Measurements from ENCODE around the gene CLASP2. TPM values are rescaled to one million over a fixed set of nuclear protein-coding genes. Genes with fewer than 3 reads are reported as not detected.

The CLASP2 gene
- total RNA-seq, 3 donors from 2014 or later (not counting 1 experiment from before 2014, with no cell fraction given), result 93.8 to 109 (median 99.3) TPM

DNA sequence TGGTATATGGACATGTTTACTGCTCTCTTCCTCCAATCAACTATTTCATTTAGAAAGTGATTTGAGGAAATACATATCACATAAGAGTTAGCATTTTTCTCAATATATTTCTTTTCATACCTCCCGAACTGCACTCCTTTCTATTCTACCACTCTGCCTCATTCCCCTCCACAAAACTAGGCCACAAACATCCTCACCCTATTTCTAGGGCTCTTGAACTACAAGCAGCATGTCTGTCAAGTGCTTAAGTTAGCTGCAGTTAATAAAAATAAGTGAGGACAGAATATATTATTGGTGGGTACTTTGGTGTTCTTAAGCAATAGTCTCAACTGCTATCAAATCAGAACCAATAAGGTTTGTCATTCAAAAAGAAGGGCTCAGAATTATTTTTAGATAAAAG is 125.1 kb downstream of the CLASP2 start:
- WGBS (ENCODE audit: insufficient coverage), result 91% methylated on average over 1 of the region's 1 CpG

DNA sequence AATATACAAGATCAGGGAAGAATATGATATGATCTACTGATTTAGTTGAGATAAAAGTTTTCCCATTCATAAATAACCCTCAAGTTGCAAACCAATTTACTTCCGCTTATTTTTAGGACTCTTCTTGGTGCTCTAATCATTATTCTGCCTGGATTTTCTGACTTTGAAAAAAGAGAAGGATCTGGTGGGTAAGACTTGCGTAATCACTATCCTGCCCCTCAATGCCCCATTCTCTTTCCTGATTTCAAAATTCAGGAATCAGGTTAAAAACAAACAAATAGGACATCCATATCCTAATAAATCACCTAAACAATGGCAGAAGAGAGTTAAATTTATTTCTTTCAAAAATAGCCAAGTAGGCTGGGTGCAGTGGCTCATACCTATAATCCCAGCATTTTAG is 127.5 kb downstream of the CLASP2 start:
- 100% methylated on average over 1 of the region's 2 CpGs for WGBS (ENCODE audit: insufficient coverage)
- H3K4me3 Mint-ChIP-seq, result no peak overlapping the region
- H3K9me3 Mint-ChIP-seq, result no peaks in the 10 kb centered on the region
- Histone ChIP-seq H3K4me1 (ENCODE audit: control insufficient read depth, insufficient read depth, low read length) (no peaks in the 10 kb centered on the region), H3K27ac (ENCODE audit: low read length) (no peak overlapping the region), H3K27me3 (ENCODE audit: control insufficient read depth, insufficient read depth, low read length) (no peaks in the 10 kb centered on the region), H3K4me3 (ENCODE audit: low read length) (no peak overlapping the region), H3K36me3 (ENCODE audit: control insufficient read depth, insufficient read depth, low read length) (peaks cover 35% of the 10 kb centered on the region), H3K9me3 (ENCODE audit: control insufficient read depth, insufficient read depth, low read length) (no peaks in the 10 kb centered on the region)
- no peak for ATAC-seq
- no peaks in the 10 kb centered on the region for H3K27me3 Mint-ChIP-seq (ENCODE audit: low read depth in 2 of 2)
- TF ChIP-seq, protein P1, sequence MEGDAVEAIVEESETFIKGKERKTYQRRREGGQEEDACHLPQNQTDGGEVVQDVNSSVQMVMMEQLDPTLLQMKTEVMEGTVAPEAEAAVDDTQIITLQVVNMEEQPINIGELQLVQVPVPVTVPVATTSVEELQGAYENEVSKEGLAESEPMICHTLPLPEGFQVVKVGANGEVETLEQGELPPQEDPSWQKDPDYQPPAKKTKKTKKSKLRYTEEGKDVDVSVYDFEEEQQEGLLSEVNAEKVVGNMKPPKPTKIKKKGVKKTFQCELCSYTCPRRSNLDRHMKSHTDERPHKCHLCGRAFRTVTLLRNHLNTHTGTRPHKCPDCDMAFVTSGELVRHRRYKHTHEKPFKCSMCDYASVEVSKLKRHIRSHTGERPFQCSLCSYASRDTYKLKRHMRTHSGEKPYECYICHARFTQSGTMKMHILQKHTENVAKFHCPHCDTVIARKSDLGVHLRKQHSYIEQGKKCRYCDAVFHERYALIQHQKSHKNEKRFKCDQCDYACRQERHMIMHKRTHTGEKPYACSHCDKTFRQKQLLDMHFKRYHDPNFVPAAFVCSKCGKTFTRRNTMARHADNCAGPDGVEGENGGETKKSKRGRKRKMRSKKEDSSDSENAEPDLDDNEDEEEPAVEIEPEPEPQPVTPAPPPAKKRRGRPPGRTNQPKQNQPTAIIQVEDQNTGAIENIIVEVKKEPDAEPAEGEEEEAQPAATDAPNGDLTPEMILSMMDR (IDR thresholded peaks at IDR 0.05), result no peak
- no peaks in the 10 kb centered on the region for H3K36me3 Mint-ChIP-seq
- no peaks in the 10 kb centered on the region for H3K4me1 Mint-ChIP-seq
- intact Hi-C loops (cut with micrococcal nuclease), result no loop called here
- H3K27ac Mint-ChIP-seq, result no peak overlapping the region
- DNase-seq, result no peak

More for the DNA sequence above, 125.1 kb downstream of the CLASP2 start:
- TF ChIP-seq, protein P1 (IDR thresholded peaks at IDR 0.05), result no peak
- no peak for DNase-seq
- H3K27ac Mint-ChIP-seq, result no peak overlapping the region
- no peaks in the 10 kb centered on the region for H3K36me3 Mint-ChIP-seq
- no peak overlapping the region for H3K27ac ChIP-seq (ENCODE audit: low read length)
- H3K4me3 Mint-ChIP-seq, result no peak overlapping the region
- no peaks in the 10 kb centered on the region for H3K27me3 Mint-ChIP-seq (ENCODE audit: low read depth in 2 of 2)
- no peaks in the 10 kb centered on the region for H3K9me3 ChIP-seq (ENCODE audit: control insufficient read depth, insufficient read depth, low read length)
- H3K36me3 ChIP-seq (ENCODE audit: control insufficient read depth, insufficient read depth, low read length), result peaks cover 32% of the 10 kb centered on the region
- intact Hi-C loops (cut with micrococcal nuclease), result no loop called here
- H3K4me1 Mint-ChIP-seq, result no peaks in the 10 kb centered on the region
- H3K4me3 ChIP-seq (ENCODE audit: low read length), result no peak overlapping the region
- no peaks in the 10 kb centered on the region for H3K4me1 ChIP-seq (ENCODE audit: control insufficient read depth, insufficient read depth, low read length)
- H3K27me3 ChIP-seq (ENCODE audit: control insufficient read depth, insufficient read depth, low read length), result no peaks in the 10 kb centered on the region
- ATAC-seq, result no peak
- H3K9me3 Mint-ChIP-seq, result no peaks in the 10 kb centered on the region

DNA sequence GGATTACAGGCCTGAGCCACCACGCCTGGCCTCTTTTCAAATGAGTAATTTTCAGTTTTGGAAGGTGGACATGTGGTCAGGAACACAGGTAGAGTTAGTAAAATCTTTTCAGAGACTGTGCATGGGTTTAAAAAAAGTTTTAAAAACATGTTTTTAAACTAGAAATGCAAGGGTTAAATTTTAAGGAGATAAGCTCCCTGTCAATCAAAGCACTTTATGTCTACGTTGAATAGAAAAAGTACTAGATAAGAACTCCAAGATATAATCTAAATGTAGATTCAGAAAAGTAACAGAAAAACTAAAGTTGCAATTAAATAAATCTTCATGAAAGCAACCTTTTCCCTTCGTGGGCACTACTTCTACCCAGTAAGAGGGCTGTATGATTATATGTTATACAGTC is 131.7 kb downstream of the CLASP2 start:
- Mint-ChIP-seq H3K27ac (no peak overlapping the region), H3K4me3 (no peak overlapping the region), H3K4me1 (no peaks in the 10 kb centered on the region), H3K27me3 (ENCODE audit: low read depth in 2 of 2) (no peaks in the 10 kb centered on the region), H3K36me3 (peaks cover 6% of the 10 kb centered on the region), H3K9me3 (no peaks in the 10 kb centered on the region)
- TF ChIP-seq, protein P1 (IDR thresholded peaks at IDR 0.05), result no peak
- Histone ChIP-seq H3K27me3 (ENCODE audit: control insufficient read depth, insufficient read depth, low read length) (no peaks in the 10 kb centered on the region), H3K4me3 (ENCODE audit: low read length) (no peak overlapping the region), H3K4me1 (ENCODE audit: control insufficient read depth, insufficient read depth, low read length) (no peaks in the 10 kb centered on the region), H3K9me3 (ENCODE audit: control insufficient read depth, insufficient read depth, low read length) (no peaks in the 10 kb centered on the region), H3K27ac (ENCODE audit: low read length) (no peak overlapping the region), H3K36me3 (ENCODE audit: control insufficient read depth, insufficient read depth, low read length) (peaks cover 36% of the 10 kb centered on the region)
- DNase-seq, result no peak
- intact Hi-C loops (cut with micrococcal nuclease), result no loop called here
- no peak for ATAC-seq
- 95% methylated on average over 1 of the region's 3 CpGs for WGBS (ENCODE audit: insufficient coverage)

DNA sequence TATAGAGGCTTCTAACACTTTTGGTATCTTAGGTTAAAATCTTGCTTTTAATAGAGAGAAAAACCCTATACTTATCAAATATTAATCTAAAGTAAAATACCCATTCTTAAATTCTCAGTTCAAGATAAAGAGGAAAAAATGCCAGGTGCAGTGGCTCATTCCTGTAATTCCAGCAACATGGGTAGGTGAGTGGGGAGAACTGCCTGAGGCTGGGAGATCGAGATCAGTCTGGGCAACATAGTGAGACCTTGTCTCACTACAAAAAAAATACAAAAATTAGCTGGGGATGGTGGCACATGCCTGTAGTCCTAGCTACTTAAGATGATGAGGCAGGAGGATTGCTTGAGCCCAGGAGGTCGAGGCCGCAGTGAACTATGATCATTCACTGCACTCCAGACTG is 135.8 kb downstream of the CLASP2 start:
- intact Hi-C loops (cut with micrococcal nuclease), result no loop called here
- Mint-ChIP-seq H3K4me1 (no peaks in the 10 kb centered on the region), H3K4me3 (no peak overlapping the region), H3K27me3 (ENCODE audit: low read depth in 2 of 2) (no peaks in the 10 kb centered on the region), H3K36me3 (peaks cover 6% of the 10 kb centered on the region), H3K9me3 (no peaks in the 10 kb centered on the region), H3K27ac (peak overlapping the region in 1 of 2 donors; percentile 7)
- Histone ChIP-seq H3K27me3 (ENCODE audit: control insufficient read depth, insufficient read depth, low read length) (no peaks in the 10 kb centered on the region), H3K36me3 (ENCODE audit: control insufficient read depth, insufficient read depth, low read length) (peaks cover 26% of the 10 kb centered on the region), H3K9me3 (ENCODE audit: control insufficient read depth, insufficient read depth, low read length) (no peaks in the 10 kb centered on the region), H3K4me3 (ENCODE audit: low read length) (no peak overlapping the region), H3K27ac (ENCODE audit: low read length) (no peak overlapping the region), H3K4me1 (ENCODE audit: control insufficient read depth, insufficient read depth, low read length) (no peaks in the 10 kb centered on the region)
- TF ChIP-seq, protein P1 (IDR thresholded peaks at IDR 0.05), result no peak
- ATAC-seq (no peak), DNase-seq (no peak)
- 100% methylated on average over 2 of the region's 3 CpGs for WGBS (ENCODE audit: insufficient coverage)
